OCI-LY7 (cell line): ENCODE measurements around the gene RNF150. TPM values are rescaled to one million over a fixed set of nuclear protein-coding genes. Genes with fewer than 3 reads are reported as not detected.

ENCODE experiments used
- BruUV-seq: library from RNA; stranded (reverse); fragments of 400-500 nt; replicated peaks from 2 replicates; lab custom pipeline; 2021; lab: Mats Ljungman, UMichigan
- CTCF ChIA-PET: fragments of 300-600 bp; sonication (Branson Sonifier 250); formaldehyde crosslinking; loops from one replicate; lab custom pipeline; 2022; ENCODE audit warnings: antibody characterized with exemption; ENCODE audit not compliant: unreplicated experiment; lab: Charles Lee
- POLR2A ChIA-PET: fragments of 300-600 bp; sonication (Branson Sonifier 250); formaldehyde crosslinking; loops from one replicate; lab custom pipeline; 2022; ENCODE audit warnings: antibody characterized with exemption; lab: Charles Lee
- DNase-seq: peaks from one replicate; pipeline ENCODE4 v3.0.0-alpha.2; 2015; ENCODE audit warnings: low spot score
- H2AFZ ChIP-seq: fragments of 200-600 bp; sonication (generic), shearing (Covaris generic); 2 replicates; pipeline ENCODE4 v1.6.1; 2014; ENCODE audit warnings: mild to moderate bottlenecking, antibody characterized with exemption, low read length, moderate library complexity
- H3K27ac ChIP-seq: fragments of 200-600 bp; sonication (generic); 2 replicates; pipeline ENCODE4 v1.5.1; 2014; ENCODE audit warnings: mixed run types, low read depth, mild to moderate bottlenecking, moderate library complexity, low read length, inconsistent platforms; ENCODE audit not compliant: poor library complexity, severe bottlenecking
- H3K36me3 ChIP-seq: fragments of 200-600 bp; sonication (generic); 2 replicates; pipeline ENCODE4 v1.6.1; 2014; ENCODE audit warnings: mild to moderate bottlenecking, antibody characterized with exemption, low read length, moderate library complexity, mixed read lengths; ENCODE audit not compliant: insufficient read depth
- H3K4me1 ChIP-seq: fragments of 200-600 bp; sonication (generic); 2 replicates; pipeline ENCODE4 v1.5.1; 2014; ENCODE audit warnings: mild to moderate bottlenecking, low read length; ENCODE audit not compliant: insufficient read depth, poor library complexity, severe bottlenecking
- H3K4me2 ChIP-seq: fragments of 200-600 bp; sonication (generic); 2 replicates; pipeline ENCODE4 v1.6.1; 2014; ENCODE audit warnings: mild to moderate bottlenecking, low read length
- H3K4me3 ChIP-seq: fragments of 200-600 bp; sonication (generic); 2 replicates; pipeline ENCODE4 v1.5.1; 2014; ENCODE audit warnings: mild to moderate bottlenecking, low read depth, low read length; ENCODE audit not compliant: poor library complexity, severe bottlenecking
- H3K79me2 ChIP-seq: fragments of 200-600 bp; sonication (generic); 2 replicates; pipeline ENCODE4 v1.6.1; 2016; ENCODE audit warnings: low read depth, mild to moderate bottlenecking, low read length, moderate library complexity, mixed read lengths; ENCODE audit not compliant: insufficient read depth
- H3K9me2 ChIP-seq: fragments of 200-600 bp; sonication (generic); 2 replicates; pipeline ENCODE4 v1.6.1; 2016; ENCODE audit warnings: mild to moderate bottlenecking, low read length, mixed read lengths; ENCODE audit not compliant: insufficient read depth
- H3K9me3 ChIP-seq: fragments of 200-600 bp; sonication (generic); 2 replicates; pipeline ENCODE4 v1.6.1; 2014; ENCODE audit warnings: mild to moderate bottlenecking, mixed run types, low read length, mixed read lengths
- H4K20me1 ChIP-seq: fragments of 200-600 bp; sonication (generic); 2 replicates; pipeline ENCODE4 v1.6.1; 2014; ENCODE audit warnings: mild to moderate bottlenecking, antibody characterized with exemption, low read length, moderate library complexity, mixed read lengths; ENCODE audit not compliant: insufficient read depth
- EZH2phosphoT487 ChIP-seq: fragments of 200-600 bp; sonication (generic); IDR thresholded peaks from 2 replicates; pipeline ENCODE4 v1.6.1; 2018; ENCODE audit warnings: low read depth, borderline replicate concordance, mild to moderate bottlenecking, mixed run types, antibody characterized with exemption, low read length, moderate library complexity, mixed read lengths
- intact Hi-C: fragments of 100-400 bp; cut with micrococcal nuclease; formaldehyde crosslinking; loops from one replicate; pipeline ENCODE4 v1.10.0; 2022; ENCODE audit not compliant: unreplicated experiment
- total RNA-seq, 2 experiments: library from RNA; depleted of rRNA in 1 of 2; stranded (reverse); fragments of >200 nt in 1 of 2; shearing (Covaris generic) in 1 of 2; gene quantifications; 2 replicates each; pipeline ENCODE4 v1.2.3, GENCODE V29; 2014 to 2022
- TF ChIP-seq, protein P1 (sequence below): fragments of 200-600 bp; sonication (generic); conservative IDR thresholded peaks from 2 replicates; pipeline ENCODE4 v1.5.1; 2014; ENCODE audit warnings: mild to moderate bottlenecking, antibody characterized with exemption, low read length, moderate library complexity, mixed read lengths

RNF150 gene
- total RNA-seq, 2 experiments from 2014 or later: not detected

DNA sequence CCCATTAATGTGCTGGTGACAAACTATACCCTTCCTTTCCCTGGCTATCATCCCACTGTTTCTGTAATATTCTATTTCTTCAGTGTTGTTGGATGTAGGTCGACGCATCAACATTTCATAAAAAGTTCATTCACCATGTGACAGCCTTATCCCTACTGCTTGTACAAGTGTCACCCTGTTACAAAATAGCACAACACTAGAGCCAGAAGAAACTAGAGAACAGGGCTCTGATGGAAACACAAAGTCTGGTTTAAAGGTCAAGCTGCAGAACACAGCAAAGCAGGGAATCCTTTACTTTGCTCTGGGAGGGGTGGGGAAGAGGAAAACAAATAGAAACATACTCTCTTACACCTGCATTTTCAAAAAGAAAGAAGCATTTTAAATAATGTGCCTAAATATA, 245.8 kb downstream of the RNF150 start:
- Histone ChIP-seq H3K4me2 (no peak overlapping the region), H2AFZ (no peak overlapping the region), H3K4me1 (no peaks in the 10 kb centered on the region), H4K20me1 (no peaks in the 10 kb centered on the region), H3K4me3 (no peak overlapping the region), H3K9me2 (no peaks in the 10 kb centered on the region), H3K27ac (no peak overlapping the region), H3K9me3 (no peaks in the 10 kb centered on the region), H3K36me3 (no peaks in the 10 kb centered on the region), H3K79me2 (no peaks in the 10 kb centered on the region)
- BruUV-seq: no TSS peak
- TF ChIP-seq EZH2phosphoT487: no peak
- POLR2A ChIA-PET: interaction anchor here (1.0 to 1.3 kb wide), 3 partner anchors 12 to 527 kb away, joined by 3 to 4 read pairs (median 4); no protein-coding TSS in a partner anchor
- no peak for DNase-seq
- CTCF ChIA-PET: no interaction called here
- intact Hi-C loops: no loop called here

DNA sequence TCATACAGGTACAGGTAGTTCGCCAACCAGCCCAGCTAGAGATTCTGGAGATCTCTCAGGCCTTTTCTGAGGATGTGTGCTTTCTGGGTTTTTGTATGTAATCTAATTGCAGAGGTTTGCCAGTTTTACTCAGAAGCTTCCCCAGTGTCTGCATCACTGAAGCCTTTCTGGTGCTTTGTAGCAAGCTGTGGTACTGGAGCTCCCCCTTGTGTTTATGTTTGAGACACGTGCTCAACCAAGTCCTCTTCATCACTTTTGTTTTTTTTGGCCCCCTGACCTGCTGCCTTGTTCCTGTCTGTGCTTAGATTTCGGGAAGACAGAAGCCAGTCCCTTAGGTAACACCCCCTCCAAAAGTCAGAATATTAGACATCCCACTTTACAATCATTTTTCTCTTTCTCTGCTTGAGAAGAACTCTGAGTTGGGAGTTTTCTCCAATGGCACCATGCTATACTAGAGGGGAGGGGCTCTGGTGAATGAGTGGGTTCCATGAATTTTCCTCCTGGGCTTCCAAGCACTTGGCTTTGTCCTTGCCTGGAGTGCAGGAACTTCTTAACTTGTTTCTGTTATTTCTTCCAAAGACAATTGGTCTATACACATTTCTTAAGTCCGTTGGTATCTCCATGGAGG, 248.7 kb downstream of the RNF150 start:
- H3K4me2 ChIP-seq: no peak overlapping the region
- peak overlapping the region; percentile 18; the same call in 1 of the 2 replicates for H2AFZ ChIP-seq
- no peak overlapping the region for H3K27ac ChIP-seq
- no peaks in the 10 kb centered on the region for H3K36me3 ChIP-seq
- ChIA-PET POLR2A (interaction anchor here (0.6 to 3.4 kb wide), 5 partner anchors 15 to 509 kb away, joined by 3 to 9 read pairs (median 4); no protein-coding TSS in a partner anchor), CTCF (interaction anchor here (1.0 to 1.8 kb wide), 4 partner anchors 18 to 525 kb away, joined by 3 to 9 read pairs (median 5); no protein-coding TSS in a partner anchor)
- no peaks in the 10 kb centered on the region for H3K9me2 ChIP-seq
- no peaks in the 10 kb centered on the region for H3K79me2 ChIP-seq
- H3K4me1 ChIP-seq: no peaks in the 10 kb centered on the region
- no peak overlapping the region for H3K4me3 ChIP-seq
- intact Hi-C loops: loop anchor here (1.0 to 2.0 kb wide), 2 partner anchors 23 to 524 kb away; no protein-coding TSS in a partner anchor
- TF ChIP-seq EZH2phosphoT487: no peak
- TF ChIP-seq, protein P1, sequence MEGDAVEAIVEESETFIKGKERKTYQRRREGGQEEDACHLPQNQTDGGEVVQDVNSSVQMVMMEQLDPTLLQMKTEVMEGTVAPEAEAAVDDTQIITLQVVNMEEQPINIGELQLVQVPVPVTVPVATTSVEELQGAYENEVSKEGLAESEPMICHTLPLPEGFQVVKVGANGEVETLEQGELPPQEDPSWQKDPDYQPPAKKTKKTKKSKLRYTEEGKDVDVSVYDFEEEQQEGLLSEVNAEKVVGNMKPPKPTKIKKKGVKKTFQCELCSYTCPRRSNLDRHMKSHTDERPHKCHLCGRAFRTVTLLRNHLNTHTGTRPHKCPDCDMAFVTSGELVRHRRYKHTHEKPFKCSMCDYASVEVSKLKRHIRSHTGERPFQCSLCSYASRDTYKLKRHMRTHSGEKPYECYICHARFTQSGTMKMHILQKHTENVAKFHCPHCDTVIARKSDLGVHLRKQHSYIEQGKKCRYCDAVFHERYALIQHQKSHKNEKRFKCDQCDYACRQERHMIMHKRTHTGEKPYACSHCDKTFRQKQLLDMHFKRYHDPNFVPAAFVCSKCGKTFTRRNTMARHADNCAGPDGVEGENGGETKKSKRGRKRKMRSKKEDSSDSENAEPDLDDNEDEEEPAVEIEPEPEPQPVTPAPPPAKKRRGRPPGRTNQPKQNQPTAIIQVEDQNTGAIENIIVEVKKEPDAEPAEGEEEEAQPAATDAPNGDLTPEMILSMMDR: peak; percentile 98
- no TSS peak for BruUV-seq
- no peaks in the 10 kb centered on the region for H3K9me3 ChIP-seq
- DNase-seq: peak; percentile 86
- no peaks in the 10 kb centered on the region for H4K20me1 ChIP-seq

DNA sequence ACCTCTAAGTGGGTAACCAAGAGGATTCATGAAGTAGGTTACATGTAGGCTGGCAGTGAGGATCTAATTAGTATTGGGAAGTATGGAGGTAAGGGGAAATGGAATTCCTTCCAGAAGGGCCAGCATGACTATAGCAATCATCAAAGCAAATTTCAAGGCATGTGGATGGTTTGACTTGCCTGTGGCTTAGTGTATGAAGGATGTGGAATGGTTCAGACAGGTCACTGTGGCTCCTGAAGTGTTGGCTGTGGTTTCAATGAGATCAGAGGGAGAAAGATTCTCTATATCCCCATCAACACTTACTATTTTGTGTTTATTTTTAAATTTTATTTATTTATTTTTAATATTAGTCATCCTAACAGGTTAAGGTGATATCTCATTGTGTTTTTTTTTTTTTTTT, 255.5 kb downstream of the RNF150 start:
- no peak overlapping the region for H3K27ac ChIP-seq
- H3K9me2 ChIP-seq: no peaks in the 10 kb centered on the region
- no peak overlapping the region for H3K4me2 ChIP-seq
- no peak for DNase-seq
- no peaks in the 10 kb centered on the region for H3K9me3 ChIP-seq
- no peaks in the 10 kb centered on the region for H3K4me1 ChIP-seq
- H2AFZ ChIP-seq: no peak overlapping the region
- no peak for TF ChIP-seq EZH2phosphoT487
- TF ChIP-seq, protein P1: no peak
- H3K79me2 ChIP-seq: no peaks in the 10 kb centered on the region
- no peaks in the 10 kb centered on the region for H3K36me3 ChIP-seq
- intact Hi-C loops: no loop called here
- no TSS peak for BruUV-seq
- no peak overlapping the region for H3K4me3 ChIP-seq
- ChIA-PET POLR2A (interaction anchor here (0.5 kb wide), 1 partner anchor 308 kb away, joined by 3 read pairs; no protein-coding TSS in a partner anchor), CTCF (no interaction called here)
- H4K20me1 ChIP-seq: no peaks in the 10 kb centered on the region
